Spinal cord (tissue), 10 donors: ENCODE data around the gene SEMA4B. TPM values are rescaled to one million over a fixed set of nuclear protein-coding genes. Genes with fewer than 3 reads are reported as not detected.

ENCODE experiments used
- DNase-seq, 6 donors: peaks; one replicate each; pipeline versions ENCODE4 v3.0.0 to v3.0.0-alpha.2; 2013 to 2015; ENCODE audit warnings: low spot score in 6 of 6, low read depth in 4 of 6
- H3K27ac ChIP-seq: one replicate; pipeline ENCODE4 v1.5.1; 2013; ENCODE audit warnings: low read depth, low read length, control low read depth
- H3K27me3 ChIP-seq: one replicate; pipeline ENCODE4 v1.6.1; 2013; ENCODE audit warnings: low read length; ENCODE audit not compliant: control insufficient read depth, insufficient read depth
- H3K36me3 ChIP-seq: one replicate; pipeline ENCODE4 v1.6.1; 2013; ENCODE audit warnings: low read length; ENCODE audit not compliant: control insufficient read depth, insufficient read depth
- H3K4me1 ChIP-seq: one replicate; pipeline ENCODE4 v1.6.1; 2013; ENCODE audit warnings: low read length; ENCODE audit not compliant: control insufficient read depth, insufficient read depth
- H3K4me3 ChIP-seq: one replicate; pipeline ENCODE4 v1.5.1; 2013; ENCODE audit warnings: low read depth, low read length, control low read depth
- H3K9me3 ChIP-seq: one replicate; pipeline ENCODE4 v1.6.1; 2013; ENCODE audit warnings: low read length; ENCODE audit not compliant: control insufficient read depth, insufficient read depth
- WGBS: methylation state at CpG from one replicate; pipeline ENCODE4 v1.1.5; 2013; ENCODE audit warnings: missing lambda C conversion rate; ENCODE audit not compliant: insufficient coverage; 5-methylcytosine and 5-hydroxymethylcytosine counted together
- polyA plus RNA-seq, 2 donors: library from polyadenylated mRNA; unstranded; fragments of 120-200 nt; gene quantifications; one replicate each; pipeline ENCODE4 v1.2.1, GENCODE V29; 2013; ENCODE audit not compliant: insufficient read length in 2 of 2
- total RNA-seq, 2 donors: library from RNA; depleted of rRNA in 1 of 2; stranded (reverse); fragments of 120-200 nt in 1 of 2; fragments of >200 nt in 1 of 2; gene quantifications; one replicate each; pipeline versions ENCODE4 v1.2.3 to v1.2.4, GENCODE V29; 2013 to 2014
- donor health status: healthy.

Gene SEMA4B
- total and polyA plus RNA-seq, 4 donors, result 12.5 to 67.6 (median 44.8) TPM

DNA sequence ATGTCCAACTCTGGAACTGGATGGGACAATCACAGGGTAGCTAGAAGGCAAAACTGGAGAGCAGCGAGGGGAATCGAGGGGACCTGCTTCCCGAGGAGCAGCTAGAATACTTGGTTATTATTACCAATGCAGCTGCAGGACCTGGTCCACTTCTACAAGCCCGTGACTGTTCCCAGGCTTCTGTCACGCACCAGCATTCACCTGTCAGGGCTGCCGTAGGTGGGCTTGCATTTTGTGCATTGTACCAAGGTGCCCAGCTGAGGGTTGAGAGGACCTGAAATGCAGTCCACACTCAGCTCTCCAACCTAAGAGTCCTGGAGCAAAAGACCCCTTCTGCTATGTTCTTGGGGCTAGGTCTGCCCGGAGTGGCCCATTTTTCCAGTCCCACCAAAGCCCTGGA is 2.3 kb downstream of the SEMA4B start:
- Histone ChIP-seq H3K4me3 (no peak overlapping the region), H3K27ac (peak overlapping the region; percentile 45), H3K27me3 (no peaks in the 10 kb centered on the region), H3K9me3 (no peaks in the 10 kb centered on the region), H3K36me3 (peaks cover 7% of the 10 kb centered on the region), H3K4me1 (peaks cover 61% of the 10 kb centered on the region)
- no peak for DNase-seq
- WGBS, result 90% methylated on average over 5 of the region's 7 CpGs

DNA sequence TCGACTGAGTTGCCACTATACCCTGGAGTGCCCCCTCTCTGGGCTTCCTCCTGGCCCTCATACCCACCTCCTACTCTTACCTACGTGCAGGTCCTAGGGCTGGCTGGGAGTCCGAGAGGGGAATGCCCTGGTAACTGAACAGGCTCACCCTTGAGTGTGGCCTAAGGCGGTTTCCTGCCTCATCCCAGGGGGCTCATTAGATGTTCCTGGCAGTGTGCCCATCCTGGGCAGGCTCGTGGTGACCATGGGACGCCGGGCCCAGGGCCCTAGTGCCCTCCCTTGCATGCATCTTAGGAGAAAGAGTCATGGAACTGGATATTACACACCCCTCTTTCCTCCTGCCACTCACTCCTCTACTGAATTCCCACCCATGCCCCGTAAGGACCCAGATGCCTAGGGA is 2.8 kb downstream of the SEMA4B start:
- peak in 2 of 6 donors; percentile 59 to 64 for DNase-seq
- H3K4me3 ChIP-seq, result no peak overlapping the region
- H3K9me3 ChIP-seq, result no peaks in the 10 kb centered on the region
- WGBS, result 36% methylated on average over 5 of the region's 8 CpGs
- peak overlapping the region; percentile 53 for H3K27ac ChIP-seq
- H3K27me3 ChIP-seq, result no peaks in the 10 kb centered on the region
- peaks cover 7% of the 10 kb centered on the region for H3K36me3 ChIP-seq
- peaks cover 61% of the 10 kb centered on the region for H3K4me1 ChIP-seq

DNA sequence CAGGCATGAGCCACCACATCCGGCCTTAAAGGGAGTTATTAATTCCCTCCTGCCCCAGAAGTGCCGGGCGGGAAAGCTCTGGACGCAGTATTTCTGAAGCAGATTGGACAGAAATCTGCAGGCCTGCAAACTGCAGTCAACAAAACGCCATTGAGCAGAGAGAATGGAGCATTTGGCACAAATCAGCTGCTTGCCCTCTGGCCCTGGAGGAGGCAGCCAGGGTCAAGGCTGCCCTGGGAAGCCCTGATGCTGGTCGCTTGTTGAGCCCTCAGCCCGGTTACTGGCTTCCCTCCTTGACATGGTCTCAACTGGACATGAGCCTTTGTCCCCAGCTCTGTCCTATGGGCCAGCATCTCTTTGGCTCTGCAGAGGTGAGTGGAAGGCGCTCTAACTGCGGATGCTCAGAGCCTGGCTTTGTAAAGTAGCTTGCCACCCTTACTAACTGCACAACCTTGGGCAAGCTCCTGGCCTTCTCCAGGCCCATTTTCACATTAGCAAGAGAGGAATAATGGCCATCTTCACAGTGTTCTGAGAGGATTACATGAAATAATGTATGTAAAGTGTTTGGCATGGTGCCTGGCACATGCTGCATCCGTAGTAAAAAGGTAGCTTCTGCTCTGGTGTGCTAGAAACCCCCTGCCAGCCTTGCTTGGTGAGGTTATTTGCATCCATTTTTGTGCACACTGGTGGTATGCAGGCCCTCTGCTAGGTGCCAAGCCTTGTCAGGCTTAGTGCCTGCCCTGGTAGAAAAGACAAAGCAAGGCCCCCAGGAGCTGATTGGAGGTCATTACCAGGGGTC is 4.1 kb downstream of the SEMA4B start:
- Histone ChIP-seq H3K36me3 (peaks cover 16% of the 10 kb centered on the region), H3K4me3 (no peak overlapping the region), H3K4me1 (peaks cover 59% of the 10 kb centered on the region), H3K27ac (peak overlapping the region; percentile 73), H3K27me3 (no peaks in the 10 kb centered on the region), H3K9me3 (no peaks in the 10 kb centered on the region)
- 46% methylated on average over 8 of the region's 10 CpGs for WGBS
- peak in 1 of 6 donors; percentile 60 for DNase-seq

DNA sequence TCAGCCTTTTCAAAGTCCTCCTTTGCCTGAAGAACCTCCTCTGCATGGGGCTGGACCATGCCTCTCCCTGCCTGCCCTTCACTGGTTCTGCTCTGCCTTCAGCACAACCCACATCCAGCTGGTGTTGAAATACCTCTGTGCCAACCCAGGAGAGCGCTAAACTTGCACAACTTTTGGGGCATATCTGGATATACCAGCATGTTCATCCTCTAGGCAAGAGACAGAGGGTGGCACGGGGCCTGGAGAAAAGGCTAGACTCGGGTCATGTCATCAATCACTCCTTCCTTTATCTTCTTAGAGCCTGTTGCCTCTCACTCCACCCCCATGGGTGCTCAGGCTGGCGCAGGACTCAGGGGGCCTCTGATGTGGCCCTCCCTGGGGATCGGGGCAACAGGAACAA is 4.8 kb downstream of the SEMA4B start:
- Histone ChIP-seq H3K36me3 (peaks cover 21% of the 10 kb centered on the region), H3K4me1 (peaks cover 57% of the 10 kb centered on the region), H3K27ac (peak overlapping the region; percentile 73), H3K27me3 (no peaks in the 10 kb centered on the region), H3K4me3 (no peak overlapping the region), H3K9me3 (no peaks in the 10 kb centered on the region)
- 53% methylated on average over 5 of the region's 5 CpGs for WGBS
- DNase-seq, result no peak

DNA sequence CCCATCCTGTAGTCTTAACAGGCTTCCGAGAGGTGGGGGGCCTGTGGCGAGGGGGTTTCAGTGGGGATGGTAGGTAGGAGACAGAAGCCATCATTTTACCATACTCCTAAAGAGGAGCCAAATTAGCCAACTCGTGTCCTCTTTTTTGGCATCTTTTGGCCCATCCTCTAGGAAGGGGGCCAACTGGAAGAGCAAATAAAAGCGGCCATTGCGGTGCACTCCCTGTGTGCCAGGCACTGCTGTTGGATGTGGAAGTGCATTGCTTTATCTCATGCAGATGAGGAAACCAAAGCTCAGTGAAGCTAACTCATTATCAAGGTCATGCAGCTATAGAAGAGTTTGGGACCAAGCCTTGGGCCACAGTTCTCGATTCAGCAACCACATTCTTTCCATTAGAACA is 6.1 kb downstream of the SEMA4B start:
- H3K27ac ChIP-seq, result no peak overlapping the region
- peaks cover 58% of the 10 kb centered on the region for H3K4me1 ChIP-seq
- no peaks in the 10 kb centered on the region for H3K9me3 ChIP-seq
- no peaks in the 10 kb centered on the region for H3K27me3 ChIP-seq
- no peak overlapping the region for H3K4me3 ChIP-seq
- DNase-seq, result no peak
- WGBS, result 81% methylated on average over 2 of the region's 6 CpGs
- H3K36me3 ChIP-seq, result peaks cover 35% of the 10 kb centered on the region

DNA sequence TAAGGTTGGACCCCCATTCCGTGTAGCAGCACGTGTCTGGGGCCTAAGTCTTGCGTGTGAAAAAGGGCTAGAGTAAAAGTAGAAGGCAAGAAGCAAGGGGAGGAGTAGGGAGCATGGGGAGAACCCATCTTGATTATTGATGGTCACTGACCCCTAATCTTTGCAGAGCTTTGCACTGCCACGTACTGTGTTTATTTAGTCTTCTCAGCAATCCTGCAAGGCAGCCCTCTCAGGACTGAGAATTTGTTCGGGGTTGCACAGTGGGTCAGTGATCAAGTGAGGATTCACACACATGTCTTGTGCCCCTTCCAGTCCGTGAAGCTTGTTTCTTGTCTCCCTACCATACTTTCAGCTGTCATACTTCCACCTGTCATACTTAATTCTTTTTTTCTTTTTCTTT is 7.2 kb downstream of the SEMA4B start:
- peaks cover 48% of the 10 kb centered on the region for H3K4me1 ChIP-seq
- 90% methylated on average over 6 of the region's 6 CpGs for WGBS

DNA sequence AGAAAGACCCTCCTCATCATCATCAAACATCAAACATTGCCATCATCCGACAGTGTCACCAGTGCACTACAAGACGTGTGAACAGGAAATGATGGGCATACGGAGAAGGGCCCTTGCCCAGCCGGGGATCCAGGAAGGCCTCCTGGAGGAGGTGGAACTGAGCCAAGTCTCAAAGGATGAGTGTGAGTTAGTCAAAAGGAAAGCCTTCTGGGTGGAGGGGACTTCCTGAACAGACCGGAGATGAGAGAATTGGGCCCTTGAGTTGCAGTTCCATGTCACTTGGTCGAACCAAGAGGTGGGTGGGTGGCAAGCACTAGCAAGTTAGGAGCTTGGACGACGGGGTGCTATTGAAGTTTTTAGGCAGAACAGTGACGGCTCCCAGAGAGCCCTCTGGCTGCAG is 8.5 kb downstream of the SEMA4B start:
- Histone ChIP-seq H3K4me3 (no peak overlapping the region), H3K9me3 (no peaks in the 10 kb centered on the region), H3K36me3 (peaks cover 49% of the 10 kb centered on the region), H3K27me3 (no peaks in the 10 kb centered on the region), H3K27ac (no peak overlapping the region), H3K4me1 (peaks cover 36% of the 10 kb centered on the region)
- DNase-seq, result no peak
- WGBS, result 63% methylated on average over 8 of the region's 9 CpGs

More for the DNA sequence above, 7.2 kb downstream of the SEMA4B start:
- Histone ChIP-seq H3K27ac (no peak overlapping the region), H3K36me3 (peaks cover 43% of the 10 kb centered on the region), H3K9me3 (no peaks in the 10 kb centered on the region), H3K27me3 (no peaks in the 10 kb centered on the region), H3K4me3 (no peak overlapping the region)
- no peak for DNase-seq

DNA sequence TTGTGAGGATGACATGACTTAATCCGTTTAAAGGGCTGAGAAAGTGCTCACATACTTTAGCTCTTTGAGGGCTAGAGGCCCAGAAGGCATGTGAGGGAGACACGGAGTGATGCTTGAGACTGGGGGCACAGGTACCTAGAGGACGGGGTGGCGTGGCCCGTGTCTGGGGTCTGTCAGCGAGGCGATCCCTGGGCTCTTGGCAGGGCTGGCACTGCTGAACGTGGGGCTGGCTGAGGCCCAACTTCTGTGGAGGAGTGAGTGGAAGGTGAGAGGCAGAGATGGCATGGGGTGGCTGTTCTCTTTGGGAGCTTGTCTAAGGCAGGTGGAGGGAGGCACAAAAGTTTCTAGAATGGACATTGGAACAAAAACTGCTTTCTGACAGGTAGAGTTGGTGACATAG is 9.5 kb downstream of the SEMA4B start:
- DNase-seq, result no peak
- no peaks in the 10 kb centered on the region for H3K9me3 ChIP-seq
- WGBS, result 78% methylated on average over 8 of the region's 8 CpGs
- peaks cover 26% of the 10 kb centered on the region for H3K4me1 ChIP-seq
- no peaks in the 10 kb centered on the region for H3K27me3 ChIP-seq
- no peak overlapping the region for H3K4me3 ChIP-seq
- H3K36me3 ChIP-seq, result peaks cover 47% of the 10 kb centered on the region
- no peak overlapping the region for H3K27ac ChIP-seq

DNA sequence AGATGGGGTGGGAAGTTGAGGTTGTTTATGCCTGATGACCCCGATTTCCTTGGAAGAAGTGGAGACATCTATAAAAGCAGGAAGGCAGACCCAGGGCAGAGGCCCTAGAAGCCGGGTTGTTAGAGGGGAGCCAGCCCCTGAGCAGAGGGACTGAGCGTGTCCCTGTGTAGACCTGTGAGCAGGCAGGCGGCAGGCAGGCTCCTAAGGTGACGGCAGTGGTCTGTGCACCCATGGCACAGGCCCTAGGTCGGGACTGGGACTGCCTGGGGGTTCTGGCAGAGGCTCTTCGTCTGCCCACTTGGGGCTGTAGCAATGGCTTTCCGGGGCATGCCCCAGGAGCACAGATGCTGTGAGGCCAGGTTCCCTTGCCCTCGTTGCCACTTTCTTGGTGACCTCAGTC is 9.9 kb downstream of the SEMA4B start:
- Histone ChIP-seq H3K9me3 (no peaks in the 10 kb centered on the region), H3K27ac (no peak overlapping the region), H3K4me3 (no peak overlapping the region), H3K4me1 (peaks cover 22% of the 10 kb centered on the region), H3K36me3 (peaks cover 44% of the 10 kb centered on the region), H3K27me3 (no peaks in the 10 kb centered on the region)
- 93% methylated on average over 9 of the region's 9 CpGs for WGBS
- DNase-seq, result no peak

DNA sequence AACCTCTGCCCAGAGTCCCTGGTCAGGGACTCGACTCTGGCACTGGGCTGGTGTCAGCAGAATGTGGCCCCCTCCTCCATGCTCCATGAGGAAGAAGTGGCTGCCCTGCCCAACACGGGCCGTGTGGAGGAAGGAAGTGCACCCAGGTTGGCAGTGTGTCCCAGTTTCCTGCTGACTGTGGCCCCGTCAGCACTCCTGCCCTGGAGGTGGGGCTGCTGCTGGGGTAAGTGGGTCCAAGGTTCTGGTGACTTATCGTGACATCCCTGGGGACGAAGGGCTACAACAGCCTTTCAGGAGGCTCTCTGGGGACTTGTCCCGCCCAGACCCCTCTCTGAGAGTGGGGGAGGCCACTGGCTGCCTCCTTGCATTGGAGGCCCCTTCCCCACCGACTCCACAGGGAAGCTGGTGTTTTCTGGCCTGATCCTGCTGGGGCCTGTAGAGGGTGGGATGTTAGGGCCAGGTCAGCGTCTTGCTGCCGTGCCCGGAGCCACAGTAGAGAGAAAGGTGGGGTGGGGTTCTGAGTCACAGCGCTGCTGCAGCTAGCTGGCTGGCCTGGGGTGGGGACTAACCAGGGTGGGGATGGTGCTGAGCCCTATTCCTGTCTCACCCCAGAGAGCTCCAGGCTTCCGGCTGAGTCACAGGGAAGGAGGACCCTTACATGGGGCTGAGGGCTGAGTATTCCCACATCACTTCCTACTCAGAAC is 10.5 kb downstream of the SEMA4B start:
- peaks cover 17% of the 10 kb centered on the region for H3K4me1 ChIP-seq
- DNase-seq, result no peak
- H3K27ac ChIP-seq, result no peak overlapping the region
- WGBS, result 78% methylated on average over 10 of the region's 13 CpGs
- no peaks in the 10 kb centered on the region for H3K9me3 ChIP-seq
- H3K36me3 ChIP-seq, result peaks cover 42% of the 10 kb centered on the region
- no peaks in the 10 kb centered on the region for H3K27me3 ChIP-seq
- no peak overlapping the region for H3K4me3 ChIP-seq
